ACC112 (cell line): ENCODE data around the gene RAB5B.
A peak's percentile ranks its signal among the peaks of the same experiment; 100 is the strongest.
"Not testable (repeated sequence)": the region's sequence is repeated elsewhere in the genome, so short reads cannot be mapped to it uniquely, and the experiment has no call there.

Experiments
- H2AFZ ChIP-seq: fragments of 200-600 bp; sonication (generic); one replicate; pipeline ENCODE4 v1.6.0; 2017; ENCODE audit warnings: antibody characterized with exemption, low read length; ENCODE audit not compliant: unreplicated experiment
- H3K27ac ChIP-seq: fragments of 200-600 bp; sonication (generic); 2 replicates; pipeline ENCODE4 v1.5.1; 2014; ENCODE audit warnings: low read depth, mild to moderate bottlenecking, antibody characterized with exemption, low read length, moderate library complexity
- H3K27me3 ChIP-seq: fragments of 200-600 bp; sonication (generic); 2 replicates; pipeline ENCODE4 v1.6.1; 2014; ENCODE audit warnings: mild to moderate bottlenecking, antibody characterized with exemption, low read length, moderate library complexity, mixed read lengths; ENCODE audit not compliant: insufficient read depth
- H3K36me3 ChIP-seq: fragments of 200-600 bp; sonication (generic); 2 replicates; pipeline ENCODE4 v1.6.1; 2016; ENCODE audit warnings: mild to moderate bottlenecking, antibody characterized with exemption, low read length, moderate library complexity, mixed read lengths; ENCODE audit not compliant: insufficient read depth
- H3K4me1 ChIP-seq: fragments of 200-600 bp; sonication (generic); one replicate; pipeline ENCODE4 v1.6.1; 2016; ENCODE audit warnings: low read length, mixed read lengths; ENCODE audit not compliant: insufficient read depth, unreplicated experiment, control insufficient read depth
- H3K4me3 ChIP-seq: fragments of 200-600 bp; sonication (generic); 2 replicates; pipeline ENCODE4 v1.5.1; 2014; ENCODE audit warnings: mild to moderate bottlenecking, low read depth, low read length
- H3K79me2 ChIP-seq: fragments of 200-600 bp; sonication (generic); one replicate; pipeline ENCODE4 v1.6.0; 2016; ENCODE audit warnings: low read length; ENCODE audit not compliant: control insufficient read depth, unreplicated experiment, insufficient read depth

The RAB5B gene

DNA sequence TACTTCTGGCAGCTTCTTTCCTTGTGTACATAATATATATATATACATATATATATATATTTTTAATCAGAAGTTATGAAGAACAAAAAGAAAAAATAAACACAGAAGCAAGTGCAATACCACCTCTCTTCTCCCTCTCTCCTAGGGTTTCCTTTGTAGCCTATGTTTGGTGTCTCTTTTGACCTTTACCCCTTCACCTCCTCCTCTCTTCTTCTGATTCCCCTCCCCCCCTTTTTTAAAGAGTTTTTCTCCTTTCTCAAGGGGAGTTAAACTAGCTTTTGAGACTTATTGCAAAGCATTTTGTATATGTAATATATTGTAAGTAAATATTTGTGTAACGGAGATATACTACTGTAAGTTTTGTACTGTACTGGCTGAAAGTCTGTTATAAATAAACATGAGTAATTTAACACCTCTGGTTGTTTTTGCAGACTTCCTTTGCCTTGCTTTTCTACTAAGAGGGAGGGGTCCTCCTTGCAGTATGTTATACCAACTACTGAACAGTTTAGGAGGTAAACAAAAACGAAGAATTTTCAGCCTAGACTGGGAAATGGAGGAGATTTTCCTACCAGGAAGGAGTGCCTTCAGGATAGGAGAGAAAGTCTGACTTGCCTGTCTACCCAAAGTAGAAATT lies 64.3 kb downstream of the RAB5B start:
- peaks cover 8% of the 10 kb centered on the region; the same call in 1 of the 2 replicates for H3K36me3 ChIP-seq
- H3K27me3 ChIP-seq: no peaks in the 10 kb centered on the region
- H3K79me2 ChIP-seq: peaks cover 15% of the 10 kb centered on the region
- no peak overlapping the region for H3K27ac ChIP-seq
- no peak overlapping the region for H2AFZ ChIP-seq
- no peak overlapping the region for H3K4me3 ChIP-seq
- H3K4me1 ChIP-seq: peaks cover 11% of the 10 kb centered on the region

DNA sequence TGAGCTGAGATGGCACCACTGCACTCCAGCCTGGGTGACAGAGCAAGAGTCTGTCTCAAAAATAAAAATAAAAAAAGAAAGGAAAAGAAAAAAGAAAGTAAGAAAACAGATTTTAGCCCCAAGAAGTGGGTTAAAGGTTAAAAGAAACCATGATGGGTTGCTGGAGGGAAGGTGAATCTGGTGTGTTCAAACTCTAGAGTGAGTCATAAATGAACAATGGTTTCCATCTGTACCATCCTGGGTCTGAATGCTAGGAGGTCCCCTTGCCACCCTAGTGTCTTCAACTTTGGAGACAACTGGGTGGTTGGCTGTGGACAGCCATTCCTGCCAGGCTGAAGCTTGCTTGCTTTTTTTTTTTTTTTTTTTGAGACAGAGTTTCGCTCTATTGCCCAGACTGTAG lies 66.3 kb downstream of the RAB5B start:
- H2AFZ ChIP-seq: no peak overlapping the region
- no peak overlapping the region for H3K4me3 ChIP-seq
- H3K36me3 ChIP-seq: peaks cover 22% of the 10 kb centered on the region
- peaks cover 13% of the 10 kb centered on the region for H3K4me1 ChIP-seq
- H3K27ac ChIP-seq: no peak overlapping the region
- H3K27me3 ChIP-seq: no peaks in the 10 kb centered on the region
- H3K79me2 ChIP-seq: peaks cover 23% of the 10 kb centered on the region

DNA sequence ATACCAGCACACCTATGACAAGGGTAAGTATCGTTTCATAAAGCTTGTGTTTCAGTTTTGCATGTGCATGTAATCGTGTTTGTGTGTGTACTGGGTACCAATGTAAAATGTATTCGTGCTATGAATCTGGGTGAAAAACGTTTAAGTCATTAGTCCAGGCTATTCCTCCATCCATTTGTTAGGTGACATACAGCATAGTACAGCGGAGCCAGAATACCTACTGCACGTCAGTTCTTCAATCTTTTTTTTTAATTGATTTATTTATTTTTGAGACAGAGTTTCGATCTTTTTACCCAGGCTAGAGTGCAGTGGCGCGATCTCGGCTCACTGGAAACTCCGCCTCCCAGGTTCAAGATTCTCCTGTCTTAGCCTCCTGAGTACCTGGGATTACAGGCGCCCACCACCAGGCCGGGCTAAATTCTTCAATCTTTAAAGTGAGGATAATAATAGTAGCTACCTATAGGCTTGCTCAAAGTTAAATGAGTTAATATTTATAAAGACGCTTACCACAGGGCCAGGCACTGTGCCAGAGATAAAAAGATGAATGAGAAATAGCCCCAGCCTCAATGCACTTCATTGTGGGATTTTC lies 67.2 kb downstream of the RAB5B start:
- H3K27me3 ChIP-seq: no peaks in the 10 kb centered on the region
- H3K36me3 ChIP-seq: peaks cover 22% of the 10 kb centered on the region
- peak overlapping the region; percentile 93 for H3K4me3 ChIP-seq
- peaks cover 14% of the 10 kb centered on the region for H3K4me1 ChIP-seq
- H3K27ac ChIP-seq: peak overlapping the region; percentile 69
- H3K79me2 ChIP-seq: peaks cover 23% of the 10 kb centered on the region
- peak overlapping the region; percentile 98 for H2AFZ ChIP-seq

DNA sequence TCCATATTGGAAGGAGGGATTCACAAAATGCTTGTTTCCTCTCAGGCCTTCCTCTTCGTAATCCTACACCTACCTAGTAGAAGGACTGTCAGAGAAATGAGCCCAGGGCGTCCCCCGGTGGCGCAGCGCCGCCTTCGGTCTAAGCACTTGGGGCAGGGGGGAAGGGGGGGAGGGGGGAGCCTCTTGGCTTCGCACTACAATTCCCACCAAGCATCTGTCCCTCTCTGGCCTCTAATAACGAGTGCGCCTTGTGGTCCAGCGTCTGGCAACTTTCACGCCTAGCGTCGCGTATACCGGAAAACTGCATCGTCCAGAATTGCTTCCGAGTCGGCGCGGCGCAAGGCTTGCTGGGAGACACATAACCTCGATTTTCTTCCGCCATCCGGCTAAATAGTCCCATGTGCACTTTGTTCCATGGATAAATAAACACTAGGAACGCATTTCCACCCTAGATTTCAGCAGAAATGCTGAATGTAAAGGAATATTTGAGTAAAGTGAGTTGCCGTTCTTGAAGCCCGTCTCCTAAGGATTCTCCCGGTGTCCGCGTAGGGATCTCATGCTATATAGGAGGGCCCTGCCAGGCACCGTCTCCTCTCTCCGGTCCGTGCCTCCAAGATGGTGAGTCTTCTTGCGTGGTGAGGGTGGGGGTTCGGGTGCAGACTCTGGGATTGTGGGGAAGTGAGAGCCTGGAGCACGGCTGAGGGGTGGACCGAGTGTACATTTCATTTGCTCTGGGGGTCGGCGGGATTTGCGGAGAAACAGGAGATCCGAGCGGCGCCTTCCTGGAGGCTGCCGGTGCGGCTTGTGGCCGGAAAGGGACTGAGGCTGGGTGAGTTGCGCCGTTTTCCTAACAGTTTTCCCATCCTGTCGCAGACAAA lies 67.9 kb downstream of the RAB5B start, which contains the start of gene RPS26:
Gene RPS26, plus strand, starts transcription at position 367 of the 878 bp plus-strand sequence. Its CDS starts 249 bp downstream, at position 616.
- peak within 1 kb of the TSS; percentile 93 for H3K4me3 ChIP-seq
- H3K4me1 ChIP-seq: peaks cover 22% of the 10 kb centered on the region
- H3K27me3 ChIP-seq: no peaks in the 10 kb centered on the region
- peaks cover 22% of the 10 kb centered on the region for H3K36me3 ChIP-seq
- peak within 1 kb of the TSS; percentile 100 for H2AFZ ChIP-seq
- peaks cover 23% of the 10 kb centered on the region for H3K79me2 ChIP-seq
- H3K27ac ChIP-seq: peak within 1 kb of the TSS; percentile 94

DNA sequence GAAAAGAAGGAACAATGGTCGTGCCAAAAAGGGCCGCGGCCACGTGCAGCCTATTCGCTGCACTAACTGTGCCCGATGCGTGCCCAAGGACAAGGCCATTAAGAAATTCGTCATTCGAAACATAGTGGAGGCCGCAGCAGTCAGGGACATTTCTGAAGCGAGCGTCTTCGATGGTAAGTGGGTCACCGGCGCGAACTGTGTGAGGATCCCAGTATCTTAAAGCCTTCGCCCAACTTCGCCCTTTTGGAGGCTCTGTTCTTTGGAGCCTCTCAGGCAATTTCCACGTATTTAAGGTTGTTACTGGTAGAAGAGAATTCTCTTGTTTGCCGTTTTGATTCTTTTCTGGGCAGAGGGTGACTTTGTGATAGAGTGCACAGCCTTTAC lies 68.5 kb downstream of the RAB5B start:
- not testable (repeated sequence) for H3K27me3 ChIP-seq, H2AFZ ChIP-seq
- Histone ChIP-seq H3K4me3 (peak overlapping the region; percentile 93), H3K27ac (peak overlapping the region; percentile 94; the same call in 1 of the 2 replicates), H3K79me2 (peaks cover 23% of the 10 kb centered on the region), H3K4me1 (peaks cover 23% of the 10 kb centered on the region), H3K36me3 (peaks cover 22% of the 10 kb centered on the region)

DNA sequence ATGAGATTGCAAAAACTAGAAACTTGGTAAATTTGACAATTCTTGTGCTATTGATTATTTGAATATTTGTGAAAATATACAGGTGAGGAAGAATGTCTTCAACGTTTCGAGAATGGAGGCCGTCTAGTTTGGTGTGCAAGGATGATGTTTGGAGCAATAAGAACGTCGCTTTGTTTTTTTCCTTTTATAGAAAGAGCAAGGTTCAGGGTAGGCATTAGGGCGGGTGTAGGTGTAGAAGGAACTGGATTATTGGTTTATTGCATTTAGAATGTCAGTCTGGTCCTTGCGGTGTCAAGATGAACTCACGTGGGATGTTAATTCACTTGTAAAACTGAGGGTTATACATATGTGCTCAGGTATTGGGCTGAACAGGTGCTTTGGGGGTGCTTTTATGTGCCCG lies 69.0 kb downstream of the RAB5B start:
- H3K79me2 ChIP-seq: peaks cover 23% of the 10 kb centered on the region
- peak overlapping the region; percentile 94; the same call in 1 of the 2 replicates for H3K27ac ChIP-seq
- peak overlapping the region; percentile 93 for H3K4me3 ChIP-seq
- H3K4me1 ChIP-seq: peaks cover 23% of the 10 kb centered on the region
- no peaks in the 10 kb centered on the region for H3K27me3 ChIP-seq
- no peak overlapping the region for H2AFZ ChIP-seq
- H3K36me3 ChIP-seq: peaks cover 22% of the 10 kb centered on the region
